Ishikawa (cell line): ENCODE results near the gene MAGOH.

ENCODE experiments used
- CEBPB ChIP-seq: IDR thresholded peaks from 2 replicates; pipeline ENCODE4 v1.6.1; 2012
- CREB1 ChIP-seq: IDR thresholded peaks from 2 replicates; pipeline ENCODE4 v1.6.1; 2012; ENCODE audit warnings: low read depth
- EGR1 ChIP-seq: IDR thresholded peaks from 2 replicates; pipeline ENCODE4 v1.6.1; 2012
- EP300 ChIP-seq: IDR thresholded peaks from 2 replicates; pipeline ENCODE4 v1.6.1; 2012; ENCODE audit warnings: borderline replicate concordance
- FOXM1 ChIP-seq: IDR thresholded peaks from 2 replicates; pipeline ENCODE4 v1.6.1; 2012; ENCODE audit warnings: low read depth, borderline replicate concordance
- NFIC ChIP-seq: IDR thresholded peaks from 2 replicates; pipeline ENCODE4 v1.6.1; 2012
- RAD21 ChIP-seq: IDR thresholded peaks from 2 replicates; pipeline ENCODE4 v1.6.1; 2012; ENCODE audit warnings: low read depth
- REST ChIP-seq: IDR thresholded peaks from 2 replicates; pipeline ENCODE4 v1.6.1; 2012; ENCODE audit warnings: low read depth, mild to moderate bottlenecking
- TAF1 ChIP-seq: IDR thresholded peaks from 2 replicates; pipeline ENCODE4 v1.6.1; 2012; ENCODE audit warnings: low read depth, mild to moderate bottlenecking
- TCF12 ChIP-seq: IDR thresholded peaks from 2 replicates; pipeline ENCODE4 v1.6.1; 2012; ENCODE audit warnings: low read depth
- TEAD4 ChIP-seq: IDR thresholded peaks from 2 replicates; pipeline ENCODE4 v1.6.1; 2012
- USF1 ChIP-seq: IDR thresholded peaks from 2 replicates; pipeline ENCODE4 v1.6.1; 2012
- YY1 ChIP-seq: IDR thresholded peaks from 2 replicates; pipeline ENCODE4 v1.6.1; 2012; ENCODE audit warnings: low read depth
- ZBTB7A ChIP-seq: IDR thresholded peaks from 2 replicates; pipeline ENCODE4 v1.6.1; 2012; ENCODE audit warnings: low read depth
- TF ChIP-seq, protein P1 (sequence below): IDR thresholded peaks from 2 replicates; pipeline ENCODE4 v1.6.1; 2012

MAGOH gene

GRCh38 chr1:53197291-53198200 is 40.8 kb downstream of the MAGOH start:
- no peak for TF ChIP-seq NFIC
- TF ChIP-seq TCF12, result no peak
- no peak for TF ChIP-seq USF1
- no peak for TF ChIP-seq EP300
- no peak for TF ChIP-seq RAD21
- TF ChIP-seq ZBTB7A, result no peak
- no peak for TF ChIP-seq YY1
- TF ChIP-seq TAF1, result no peak
- TF ChIP-seq EGR1, result no peak
- TF ChIP-seq CREB1, result no peak

DNA sequence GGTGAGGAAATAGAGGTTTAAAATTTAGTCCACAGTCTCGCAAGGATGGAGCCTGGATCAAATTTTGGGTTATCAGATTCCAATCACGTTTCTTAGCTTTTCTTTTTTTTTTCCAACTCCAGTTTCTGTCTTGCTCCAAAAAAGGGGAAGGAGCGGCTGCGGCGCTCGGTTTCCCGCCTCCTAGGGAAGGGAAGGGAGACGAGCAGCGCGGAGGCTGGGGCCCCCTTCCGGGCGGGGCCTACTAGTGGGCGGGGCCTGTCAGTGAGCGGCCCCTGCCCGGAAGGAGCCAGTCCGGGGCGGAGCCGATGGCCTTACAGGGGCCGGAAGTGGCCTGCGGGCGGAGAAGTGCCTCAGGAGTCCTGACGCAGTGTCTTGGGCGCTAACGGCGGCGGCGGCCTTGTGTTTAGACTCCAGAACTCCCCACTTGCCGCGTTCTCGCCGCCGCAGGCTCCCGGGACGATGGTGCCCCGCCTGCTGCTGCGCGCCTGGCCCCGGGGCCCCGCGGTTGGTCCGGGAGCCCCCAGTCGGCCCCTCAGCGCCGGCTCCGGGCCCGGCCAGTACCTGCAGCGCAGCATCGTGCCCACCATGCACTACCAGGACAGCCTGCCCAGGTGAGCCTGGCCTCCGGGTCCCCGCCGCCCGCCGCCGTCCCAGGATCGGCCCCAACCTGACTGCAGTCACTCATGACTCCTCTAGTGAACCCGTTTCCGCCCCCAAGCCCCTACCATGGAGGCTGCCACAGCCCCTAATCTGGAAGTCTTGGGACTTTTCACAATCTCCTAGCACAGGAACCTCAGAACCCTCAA is 41.6 kb downstream of the MAGOH start, which contains the start of gene CPT2:
Gene CPT2 (plus strand): TSS at position 340 of the 806 bp plus-strand sequence. CDS start 120 bp downstream, at position 460.
- peak; percentile 80 for TF ChIP-seq TAF1
- TF ChIP-seq EGR1, result 0 out of 2 replicates have a peak, but pooled peaks have one; percentile 3
- TF ChIP-seq, protein P1, sequence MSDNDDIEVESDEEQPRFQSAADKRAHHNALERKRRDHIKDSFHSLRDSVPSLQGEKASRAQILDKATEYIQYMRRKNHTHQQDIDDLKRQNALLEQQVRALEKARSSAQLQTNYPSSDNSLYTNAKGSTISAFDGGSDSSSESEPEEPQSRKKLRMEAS, result peak; percentile 37
- no peak for TF ChIP-seq YY1
- TF ChIP-seq EP300, result no peak

DNA sequence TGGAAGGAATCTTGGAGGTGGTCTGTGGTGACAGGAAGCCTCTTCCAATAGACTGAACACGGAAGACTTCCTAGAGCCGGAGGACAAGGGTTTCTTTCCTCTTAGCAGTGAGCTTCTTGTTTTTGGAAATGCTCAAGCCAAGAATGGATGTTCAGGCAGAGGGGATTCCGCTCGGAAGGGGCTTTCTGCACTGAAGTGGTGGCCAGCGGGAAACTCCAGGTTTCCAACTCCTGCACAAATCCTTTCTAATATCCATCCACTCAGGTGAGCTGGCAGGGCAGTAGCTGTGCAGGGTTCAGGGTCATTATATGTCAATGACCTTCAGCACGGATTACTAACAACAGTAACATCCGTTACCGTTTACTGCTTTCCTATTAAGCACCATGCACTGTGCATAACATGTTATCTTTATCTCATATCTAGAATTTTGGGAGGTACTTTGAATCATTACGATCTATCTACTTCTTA is 42.3 kb downstream of the MAGOH start:
- TF ChIP-seq, protein P1, result no peak
- no peak for TF ChIP-seq USF1
- TF ChIP-seq FOXM1, result no peak
- no peak for TF ChIP-seq EP300
- no peak for TF ChIP-seq TCF12
- no peak for TF ChIP-seq RAD21
- no peak for TF ChIP-seq TEAD4
- TF ChIP-seq YY1, result no peak
- TF ChIP-seq ZBTB7A, result no peak

GRCh38 chr1:53195246-53196016 is 42.9 kb downstream of the MAGOH start:
- no peak for TF ChIP-seq NFIC
- no peak for TF ChIP-seq TAF1
- TF ChIP-seq EGR1, result no peak
- TF ChIP-seq USF1, result no peak
- TF ChIP-seq, protein P1, result no peak
- no peak for TF ChIP-seq RAD21
- TF ChIP-seq CEBPB, result no peak
- no peak for TF ChIP-seq TCF12
- TF ChIP-seq YY1, result no peak
- no peak for TF ChIP-seq REST

- TF ChIP-seq TAF1, result no peak
- TF ChIP-seq ZBTB7A, result no peak
- TF ChIP-seq YY1, result no peak
- no peak for TF ChIP-seq USF1
- TF ChIP-seq EP300, result no peak
- no peak for TF ChIP-seq REST
- no peak for TF ChIP-seq NFIC
Measured at GRCh38 chr1:53190210-53190611, 48.1 kb downstream of the MAGOH start.
